HG02798 (cell line): ENCODE results near the gene NEK9.
A peak's percentile ranks its signal among the peaks of the same experiment; 100 is the strongest.
"Not testable (repeated sequence)": the region's sequence is repeated elsewhere in the genome, so short reads cannot be mapped to it uniquely, and the experiment has no call there.

Experiments
- ATAC-seq: cut with Tn5 transposase; IDR thresholded peaks from one replicate; pipeline ENCODE4 v1.9.1; 2021; ENCODE audit warnings: mild to moderate bottlenecking; ENCODE audit not compliant: unreplicated experiment, poor library complexity

Gene NEK9

GRCh38 chr14:75069121-75069810 lies 57.6 kb downstream of the NEK9 start, which contains the start of gene ZC2HC1C:
Gene ZC2HC1C (plus strand): TSS chr14:75069641. CDS start chr14:75070574, 933 bp downstream.
- peak; percentile 87 for ATAC-seq

GRCh38 chr14:75068294-75069120 lies 58.3 kb downstream of the NEK9 start:
- ATAC-seq = no peak

GRCh38 chr14:75067765-75068164 lies 59.1 kb downstream of the NEK9 start:
- not testable (repeated sequence) for ATAC-seq

GRCh38 chr14:75067212-75067611 lies 59.6 kb downstream of the NEK9 start:
- no peak for ATAC-seq

- ATAC-seq = no peak
Measured at GRCh38 chr14:75066691-75067090, 60.2 kb downstream of the NEK9 start.

- no peak for ATAC-seq
Measured at GRCh38 chr14:75064205-75064567, 62.7 kb downstream of the NEK9 start.

GRCh38 chr14:75063491-75064204 lies 63.2 kb downstream of the NEK9 start, which contains the start of gene ACYP1:
Gene ACYP1 (minus strand): TSS chr14:75064024. CDS start chr14:75063553, 471 bp downstream.
- peak; percentile 98 for ATAC-seq

- ATAC-seq = no peak
Measured at GRCh38 chr14:75063013-75063412, 63.8 kb downstream of the NEK9 start.

GRCh38 chr14:75060420-75060819 lies 66.4 kb downstream of the NEK9 start:
- ATAC-seq = no peak

- no peak for ATAC-seq
Measured at GRCh38 chr14:75059642-75060041, 67.2 kb downstream of the NEK9 start.

- ATAC-seq = no peak
Measured at GRCh38 chr14:75054421-75054820, 72.4 kb downstream of the NEK9 start.

- no peak for ATAC-seq
Measured at GRCh38 chr14:75053396-75054291, 73.2 kb downstream of the NEK9 start.

GRCh38 chr14:75051556-75051899 lies 75.3 kb downstream of the NEK9 start:
- no peak for ATAC-seq

- peak; percentile 88 for ATAC-seq
Measured at GRCh38 chr14:75050852-75051555, 75.8 kb downstream of the NEK9 start, which contains the start of gene MLH3. Gene MLH3 (minus strand): TSS chr14:75051467. CDS start chr14:75049655, 1,812 bp downstream.

GRCh38 chr14:75049731-75050201 lies 77.1 kb downstream of the NEK9 start:
- no peak for ATAC-seq

- ATAC-seq = no peak
Measured at GRCh38 chr14:75049136-75049535, 77.7 kb downstream of the NEK9 start.

GRCh38 chr14:75048101-75048500 lies 78.7 kb downstream of the NEK9 start:
- ATAC-seq = no peak

GRCh38 chr14:75047506-75047905 lies 79.3 kb downstream of the NEK9 start:
- ATAC-seq = no peak

- ATAC-seq = no peak
Measured at GRCh38 chr14:75046899-75047298, 79.9 kb downstream of the NEK9 start.
